NCI-H524 (cell line): ENCODE measurements around the gene ITIH2.
"Not testable (repeated sequence)": the region's sequence is repeated elsewhere in the genome, so short reads cannot be mapped to it uniquely, and the experiment has no call there.

Experiments used
- DNase-seq, 2 experiments: peaks; one replicate each; lab custom pipeline; 2025; lab: John Stamatoyannopoulos, UW

ITIH2 gene

GRCh38 chr10:7693194-7693593 is 9.9 kb upstream of the ITIH2 start:
- DNase-seq: not testable (repeated sequence)

GRCh38 chr10:7696545-7696944 is 6.6 kb upstream of the ITIH2 start:
- DNase-seq: no peak

- no peak for DNase-seq
Measured at GRCh38 chr10:7697426-7697825, 5.7 kb upstream of the ITIH2 start.

- DNase-seq: no peak
Measured at GRCh38 chr10:7700577-7701125, 2.5 kb upstream of the ITIH2 start.

GRCh38 chr10:7701158-7701742 is 1.9 kb upstream of the ITIH2 start:
- DNase-seq: no peak

GRCh38 chr10:7702288-7702812 is 766 bp upstream of the ITIH2 start:
- no peak for DNase-seq

GRCh38 chr10:7704071-7705016 is 1.2 kb downstream of the ITIH2 start:
- no peak for DNase-seq

- DNase-seq: no peak
Measured at GRCh38 chr10:7705341-7705740, 2.2 kb downstream of the ITIH2 start.

GRCh38 chr10:7706534-7707073 is 3.5 kb downstream of the ITIH2 start:
- no peak for DNase-seq

GRCh38 chr10:7707102-7707501 is 4.0 kb downstream of the ITIH2 start:
- no peak for DNase-seq

- no peak for DNase-seq
Measured at GRCh38 chr10:7707858-7708622, 4.9 kb downstream of the ITIH2 start.

- DNase-seq: no peak
Measured at GRCh38 chr10:7708832-7709231, 5.7 kb downstream of the ITIH2 start.

- no peak for DNase-seq
Measured at GRCh38 chr10:7710446-7710845, 7.3 kb downstream of the ITIH2 start.

GRCh38 chr10:7711075-7711474 is 8.0 kb downstream of the ITIH2 start:
- not testable (repeated sequence) for DNase-seq

GRCh38 chr10:7715515-7715914 is 12.4 kb downstream of the ITIH2 start:
- DNase-seq: no peak

GRCh38 chr10:7717767-7718166 is 14.7 kb downstream of the ITIH2 start:
- no peak for DNase-seq

GRCh38 chr10:7718685-7719084 is 15.6 kb downstream of the ITIH2 start:
- DNase-seq: no peak

GRCh38 chr10:7720478-7720877 is 17.4 kb downstream of the ITIH2 start:
- DNase-seq: no peak

GRCh38 chr10:7722927-7723529 is 19.9 kb downstream of the ITIH2 start:
- DNase-seq: no peak

GRCh38 chr10:7734821-7735220 is 31.7 kb downstream of the ITIH2 start:
- DNase-seq: no peak
